B cell (primary cell): ENCODE data around the gene CALD1.

Experiments used
- EZH2 ChIP-seq: IDR thresholded peaks from 2 replicates; pipeline ENCODE4 v1.6.1; 2012; ENCODE audit warnings: borderline replicate concordance, low read depth, mild to moderate bottlenecking, moderate library complexity, low read length; ENCODE audit not compliant: insufficient read depth, poor library complexity, severe bottlenecking
- TF ChIP-seq, protein P1 (sequence below): fragments of 200-600 bp; IDR thresholded peaks from one replicate; pipeline ENCODE4 v1.8.0; 2022; ENCODE audit warnings: antibody characterized with exemption, mild to moderate bottlenecking

DNA sequence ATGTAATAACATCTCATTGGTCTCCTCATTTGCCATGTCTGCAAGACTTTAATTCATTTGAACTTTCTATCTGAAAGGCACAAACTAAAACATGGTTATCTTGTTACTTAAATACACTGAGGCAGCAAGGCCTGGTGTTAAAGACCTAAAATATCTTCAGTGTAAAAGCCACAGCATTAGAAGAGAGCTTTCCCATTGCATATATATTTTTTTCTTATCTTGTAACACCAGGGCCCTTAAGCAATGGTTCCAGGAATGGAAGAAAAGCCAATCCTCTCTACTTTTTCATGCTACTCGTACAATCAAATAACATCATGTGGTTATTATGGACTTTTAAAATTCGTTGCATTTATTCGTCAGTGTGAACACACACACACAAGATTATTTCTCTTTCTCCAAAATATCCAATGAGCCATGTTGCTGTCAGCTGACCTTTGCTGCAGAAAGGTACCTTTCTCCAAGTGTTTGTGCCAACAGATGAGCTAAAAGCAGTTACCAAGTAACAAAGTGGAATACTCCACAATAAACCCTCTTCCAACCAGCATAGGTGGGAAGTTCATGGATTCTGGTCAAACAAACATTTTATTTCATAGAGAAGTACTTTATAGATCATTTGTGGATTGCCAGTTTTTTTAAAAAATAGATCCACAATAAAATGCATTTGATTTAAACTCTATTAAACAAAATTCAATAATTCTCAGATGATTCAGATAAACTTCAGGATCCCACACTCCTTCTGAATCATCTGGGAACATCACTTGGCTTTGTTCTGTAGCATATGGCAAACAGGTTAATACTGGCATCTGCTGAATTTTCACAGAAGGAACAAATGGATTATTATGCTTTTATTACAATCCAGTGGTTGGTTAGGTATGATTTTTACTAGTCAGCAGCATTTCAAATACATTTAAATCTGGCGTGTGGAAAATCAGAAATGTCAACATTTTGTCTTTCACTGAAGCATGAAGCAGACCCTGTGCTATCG lies 143.6 kb downstream of the CALD1 start:
- TF ChIP-seq, protein P1, sequence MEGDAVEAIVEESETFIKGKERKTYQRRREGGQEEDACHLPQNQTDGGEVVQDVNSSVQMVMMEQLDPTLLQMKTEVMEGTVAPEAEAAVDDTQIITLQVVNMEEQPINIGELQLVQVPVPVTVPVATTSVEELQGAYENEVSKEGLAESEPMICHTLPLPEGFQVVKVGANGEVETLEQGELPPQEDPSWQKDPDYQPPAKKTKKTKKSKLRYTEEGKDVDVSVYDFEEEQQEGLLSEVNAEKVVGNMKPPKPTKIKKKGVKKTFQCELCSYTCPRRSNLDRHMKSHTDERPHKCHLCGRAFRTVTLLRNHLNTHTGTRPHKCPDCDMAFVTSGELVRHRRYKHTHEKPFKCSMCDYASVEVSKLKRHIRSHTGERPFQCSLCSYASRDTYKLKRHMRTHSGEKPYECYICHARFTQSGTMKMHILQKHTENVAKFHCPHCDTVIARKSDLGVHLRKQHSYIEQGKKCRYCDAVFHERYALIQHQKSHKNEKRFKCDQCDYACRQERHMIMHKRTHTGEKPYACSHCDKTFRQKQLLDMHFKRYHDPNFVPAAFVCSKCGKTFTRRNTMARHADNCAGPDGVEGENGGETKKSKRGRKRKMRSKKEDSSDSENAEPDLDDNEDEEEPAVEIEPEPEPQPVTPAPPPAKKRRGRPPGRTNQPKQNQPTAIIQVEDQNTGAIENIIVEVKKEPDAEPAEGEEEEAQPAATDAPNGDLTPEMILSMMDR = no peak
- TF ChIP-seq EZH2 = no peak
